CD4-positive, alpha-beta T cell (primary cell): ENCODE data around the gene PTDSS2. TPM values are rescaled to one million over a fixed set of nuclear protein-coding genes. Genes with fewer than 3 reads are reported as not detected.

Experiments
- ATAC-seq: fragments of 200-7000 bp; cut with Tn5 transposase; one replicate; pipeline ENCODE4 v1.10.0; 2022; ENCODE audit warnings: mild to moderate bottlenecking; ENCODE audit not compliant: poor library complexity
- CTCF ChIA-PET: fragments of 350-600 bp; sonication (Branson Sonifier 250); formaldehyde crosslinking; loops from one replicate; lab custom pipeline; 2021; ENCODE audit warnings: antibody characterized with exemption, inconsistent platforms; lab: Charles Lee
- POLR2A ChIA-PET: fragments of 350-600 bp; sonication (Branson Sonifier 250); formaldehyde crosslinking; loops from one replicate; lab custom pipeline; 2021; ENCODE audit warnings: antibody characterized with exemption, inconsistent platforms; lab: Charles Lee
- DNase-seq, 14 experiments: peaks; one replicate each; pipeline ENCODE4 v3.0.0-alpha.2; 2013 to 2020; ENCODE audit warnings: mixed read lengths in 2 of 14
- H3K27ac ChIP-seq, 2 donors: one replicate each; pipeline versions ENCODE4 v1.5.1 to v1.7.0; 2013; ENCODE audit warnings: low read length in 2 of 2, low read depth in 1 of 2, mild to moderate bottlenecking in 1 of 2
- H3K27me3 ChIP-seq, 2 experiments: 1 replicate in 1 of 2; 2 replicates in 1 of 2; pipeline versions ENCODE4 v1.6.1 to v1.7.0; 2013; ENCODE audit warnings: low read length in 2 of 2, control low read depth in 1 of 2, mild to moderate bottlenecking in 1 of 2, moderate library complexity in 1 of 2; ENCODE audit not compliant: insufficient read depth in 2 of 2, control insufficient read depth in 1 of 2
- H3K36me3 ChIP-seq: one replicate; pipeline ENCODE4 v1.6.1; 2013; ENCODE audit warnings: low read length, control low read depth; ENCODE audit not compliant: insufficient read depth
- H3K4me1 ChIP-seq: one replicate; pipeline ENCODE4 v1.6.1; 2013; ENCODE audit warnings: low read length, control low read depth; ENCODE audit not compliant: insufficient read depth
- H3K4me3 ChIP-seq: one replicate; pipeline ENCODE4 v1.5.1; 2013; ENCODE audit warnings: mild to moderate bottlenecking, low read length, moderate library complexity
- H3K9me3 ChIP-seq, 2 experiments: 1 replicate in 1 of 2; 2 replicates in 1 of 2; pipeline versions ENCODE4 v1.6.1 to v1.7.0; 2013; ENCODE audit warnings: low read length in 2 of 2, mild to moderate bottlenecking in 2 of 2, control low read depth in 1 of 2, moderate library complexity in 1 of 2; ENCODE audit not compliant: control insufficient read depth in 1 of 2, insufficient read depth in 1 of 2
- H3K27ac Mint-ChIP-seq: one replicate; pipeline ENCODE4 v1.8.0; 2020; ENCODE audit warnings: mixed read lengths
- H3K27me3 Mint-ChIP-seq: one replicate; pipeline ENCODE4 v1.8.0; 2021; ENCODE audit warnings: mixed read lengths
- H3K36me3 Mint-ChIP-seq: one replicate; pipeline ENCODE4 v1.8.0; 2021; ENCODE audit warnings: low read depth, mixed read lengths
- H3K4me1 Mint-ChIP-seq: one replicate; pipeline ENCODE4 v1.8.0; 2021; ENCODE audit warnings: low read depth, mixed read lengths
- H3K4me3 Mint-ChIP-seq: one replicate; pipeline ENCODE4 v1.8.0; 2020; ENCODE audit warnings: mild to moderate bottlenecking, mixed read lengths
- H3K9me3 Mint-ChIP-seq: one replicate; pipeline ENCODE4 v1.8.0; 2020; ENCODE audit warnings: mixed read lengths
- CTCF ChIP-seq: fragments of 200-600 bp; IDR thresholded peaks from one replicate; pipeline ENCODE4 v1.8.0; 2022; ENCODE audit warnings: antibody characterized with exemption, mild to moderate bottlenecking
- intact Hi-C, 2 experiments: fragments of 100-400 bp; cut with DNase I in 1 of 2; cut with micrococcal nuclease in 1 of 2; formaldehyde crosslinking; loops; one replicate each; pipeline versions ENCODE4 v1.15.1 to v1.9.0; 2023 to 2025; cut with DNase I, micrococcal nuclease
- total RNA-seq, 174 experiments: library from RNA in 2 of 174; stranded (reverse) in 2 of 174; gene quantifications; one replicate each; pipeline ENCODE4 v1.2.3 and lab custom pipeline; 2021 to 2026

PTDSS2 gene
- total RNA-seq, 2 experiments from 2014 or later, result 15.2 to 18.4 TPM

- ChIA-PET CTCF (no interaction called here), POLR2A (no interaction called here)
- ATAC-seq, result no peak
- Mint-ChIP-seq H3K27me3 (no peaks in the 10 kb centered on the region), H3K4me3 (peak overlapping the region; percentile 66), H3K36me3 (peaks cover 13% of the 10 kb centered on the region), H3K4me1 (peaks cover 10% of the 10 kb centered on the region), H3K27ac (no peak overlapping the region), H3K9me3 (no peaks in the 10 kb centered on the region)
- DNase-seq, result peak in 1 of 14 experiments; percentile 42
- TF ChIP-seq CTCF, result no peak
- H3K27me3 ChIP-seq, result no peaks in the 10 kb centered on the region
- no peak overlapping the region for H3K4me3 ChIP-seq
- peaks cover 26% of the 10 kb centered on the region for H3K36me3 ChIP-seq
- H3K9me3 ChIP-seq, result no peaks in the 10 kb centered on the region
- intact Hi-C loops, result no loop called here
- no peak overlapping the region for H3K27ac ChIP-seq
- peaks cover 33% of the 10 kb centered on the region for H3K4me1 ChIP-seq
Measured at GRCh38 chr11:532527-532985, 82.5 kb downstream of the PTDSS2 start.

- peaks cover 15% of the 10 kb centered on the region for H3K4me1 Mint-ChIP-seq
- Histone ChIP-seq H3K9me3 (no peaks in the 10 kb centered on the region), H3K4me3 (no peak overlapping the region), H3K27me3 (no peaks in the 10 kb centered on the region), H3K27ac (no peak overlapping the region), H3K36me3 (peaks cover 26% of the 10 kb centered on the region), H3K4me1 (peaks cover 38% of the 10 kb centered on the region)
- peak overlapping the region; percentile 42 for H3K4me3 Mint-ChIP-seq
- ChIA-PET POLR2A (interaction anchor here (1.6 kb wide), 1 partner anchor 14 kb away, joined by 3 read pairs; no protein-coding TSS in a partner anchor), CTCF (no interaction called here)
- ATAC-seq (no peak), DNase-seq (peak in 1 of 14 experiments; percentile 50)
- no peak for TF ChIP-seq CTCF
- H3K27ac Mint-ChIP-seq, result no peak overlapping the region
- H3K27me3 Mint-ChIP-seq, result no peaks in the 10 kb centered on the region
- intact Hi-C loops, result no loop called here
- H3K9me3 Mint-ChIP-seq, result no peaks in the 10 kb centered on the region
- H3K36me3 Mint-ChIP-seq, result peaks cover 13% of the 10 kb centered on the region
Measured at GRCh38 chr11:532986-533585, 83.0 kb downstream of the PTDSS2 start.

GRCh38 chr11:533586-534395, 83.7 kb downstream of the PTDSS2 start:
- H3K27me3 ChIP-seq, result no peaks in the 10 kb centered on the region
- peaks cover 44% of the 10 kb centered on the region for H3K4me1 ChIP-seq
- ATAC-seq, result no peak
- H3K36me3 ChIP-seq, result peaks cover 26% of the 10 kb centered on the region
- no peaks in the 10 kb centered on the region for H3K27me3 Mint-ChIP-seq
- ChIA-PET POLR2A (interaction anchor here (1.6 kb wide), 1 partner anchor 15 kb away, joined by 3 read pairs; no protein-coding TSS in a partner anchor), CTCF (no interaction called here)
- H3K36me3 Mint-ChIP-seq, result peaks cover 13% of the 10 kb centered on the region
- DNase-seq, result peak in 2 of 14 experiments; percentile 32 to 45
- TF ChIP-seq CTCF, result no peak
- no peak overlapping the region for H3K27ac Mint-ChIP-seq
- H3K9me3 Mint-ChIP-seq, result no peaks in the 10 kb centered on the region
- H3K4me3 Mint-ChIP-seq, result peak overlapping the region; percentile 54
- H3K9me3 ChIP-seq, result no peaks in the 10 kb centered on the region
- intact Hi-C loops, result no loop called here
- H3K27ac ChIP-seq, result no peak overlapping the region
- peak overlapping the region; percentile 71 for H3K4me3 ChIP-seq
- peaks cover 16% of the 10 kb centered on the region for H3K4me1 Mint-ChIP-seq
